ENCODE measurements around the gene HCLS1. TPM values are rescaled to one million over a fixed set of nuclear protein-coding genes. Genes with fewer than 3 reads are reported as not detected.

Gene HCLS1
- total RNA-seq, 4 donors from 2014 or later = 64.7 to 99.3 (median 83.0) TPM

DNA sequence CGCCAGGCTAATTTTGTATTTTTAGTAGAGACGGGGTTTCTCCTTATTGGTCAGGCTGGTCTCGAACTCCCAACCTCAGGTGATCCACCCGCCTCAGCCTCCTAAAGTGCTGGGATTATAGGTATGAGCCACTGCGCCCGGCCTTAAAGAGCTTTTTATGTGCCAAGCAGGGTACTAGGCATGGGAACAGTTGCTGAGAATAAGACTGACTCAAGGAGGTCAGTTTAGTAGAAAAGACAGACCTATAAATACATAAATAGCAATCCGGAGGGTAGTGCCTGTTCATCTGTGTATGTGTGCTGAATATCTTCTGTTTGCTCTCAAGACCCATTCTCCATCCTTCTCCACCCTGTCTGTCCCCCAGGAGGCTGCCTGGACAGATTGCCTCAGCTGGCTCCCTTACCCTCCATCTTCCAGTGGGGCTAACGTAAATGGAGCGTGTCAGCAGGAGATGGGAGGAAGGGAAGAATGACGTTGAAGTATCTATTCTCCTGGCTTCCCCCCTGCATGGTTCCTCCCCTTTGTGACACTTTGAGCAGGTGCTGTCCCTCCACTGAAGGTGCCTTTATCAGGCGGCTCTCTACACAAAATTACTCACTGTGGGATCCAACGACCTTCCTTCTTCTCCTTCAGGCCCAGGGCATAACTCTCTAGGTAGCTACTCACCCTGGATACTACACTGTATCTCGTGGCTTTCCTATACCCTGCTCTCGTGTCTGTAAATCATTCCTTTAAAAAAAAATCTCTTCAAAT is 36.4 kb downstream of the HCLS1 start:
- Histone ChIP-seq H3K4me3 (no peak overlapping the region), H3K9me3 (no peaks in the 10 kb centered on the region), H3K36me3 (no peaks in the 10 kb centered on the region), H3K27ac (no peak overlapping the region), H3K4me1 (no peaks in the 10 kb centered on the region), H3K27me3 (no peaks in the 10 kb centered on the region)
- TF ChIP-seq, protein P1, sequence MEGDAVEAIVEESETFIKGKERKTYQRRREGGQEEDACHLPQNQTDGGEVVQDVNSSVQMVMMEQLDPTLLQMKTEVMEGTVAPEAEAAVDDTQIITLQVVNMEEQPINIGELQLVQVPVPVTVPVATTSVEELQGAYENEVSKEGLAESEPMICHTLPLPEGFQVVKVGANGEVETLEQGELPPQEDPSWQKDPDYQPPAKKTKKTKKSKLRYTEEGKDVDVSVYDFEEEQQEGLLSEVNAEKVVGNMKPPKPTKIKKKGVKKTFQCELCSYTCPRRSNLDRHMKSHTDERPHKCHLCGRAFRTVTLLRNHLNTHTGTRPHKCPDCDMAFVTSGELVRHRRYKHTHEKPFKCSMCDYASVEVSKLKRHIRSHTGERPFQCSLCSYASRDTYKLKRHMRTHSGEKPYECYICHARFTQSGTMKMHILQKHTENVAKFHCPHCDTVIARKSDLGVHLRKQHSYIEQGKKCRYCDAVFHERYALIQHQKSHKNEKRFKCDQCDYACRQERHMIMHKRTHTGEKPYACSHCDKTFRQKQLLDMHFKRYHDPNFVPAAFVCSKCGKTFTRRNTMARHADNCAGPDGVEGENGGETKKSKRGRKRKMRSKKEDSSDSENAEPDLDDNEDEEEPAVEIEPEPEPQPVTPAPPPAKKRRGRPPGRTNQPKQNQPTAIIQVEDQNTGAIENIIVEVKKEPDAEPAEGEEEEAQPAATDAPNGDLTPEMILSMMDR (IDR thresholded peaks at IDR 0.05) = no peak
- TF ChIP-seq EP300 (IDR thresholded peaks at IDR 0.05) (no peak), POLR2A (IDR thresholded peaks at IDR 0.05) (no peak)
- DNase-seq (ENCODE audit: low spot score in 2 of 2) = no peak
- WGBS, 2 donors = 67 to 71% methylated on average over 14 of the region's 14 CpGs

DNA sequence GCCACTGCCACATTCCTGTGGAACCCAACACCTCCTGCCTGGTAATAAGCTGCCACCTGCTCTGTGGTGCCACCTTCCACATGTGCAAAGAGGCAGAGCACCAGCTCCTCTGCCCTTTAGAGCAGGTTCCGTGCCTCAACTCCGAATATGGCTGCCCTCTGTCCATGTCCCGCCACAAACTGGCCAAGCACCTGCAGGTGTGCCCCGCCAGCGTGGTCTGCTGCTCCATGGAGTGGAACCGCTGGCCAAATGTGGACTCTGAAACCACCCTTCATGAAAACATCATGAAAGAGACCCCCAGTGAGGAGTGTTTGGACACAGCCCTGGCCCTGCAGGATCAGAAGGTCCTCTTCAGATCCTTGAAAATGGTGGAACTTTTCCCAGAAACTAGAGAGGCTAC is 39.2 kb downstream of the HCLS1 start:
- H3K36me3 ChIP-seq = no peaks in the 10 kb centered on the region
- WGBS, 2 donors = 95 to 99% methylated on average over 6 of the region's 6 CpGs
- H3K27me3 ChIP-seq = no peaks in the 10 kb centered on the region
- no peaks in the 10 kb centered on the region for H3K9me3 ChIP-seq
- no peak overlapping the region for H3K4me3 ChIP-seq
- no peaks in the 10 kb centered on the region for H3K4me1 ChIP-seq
- no peak for DNase-seq (ENCODE audit: low spot score in 2 of 2)
- TF ChIP-seq EP300 (IDR thresholded peaks at IDR 0.05) (no peak), POLR2A (IDR thresholded peaks at IDR 0.05) (no peak)
- no peak overlapping the region for H3K27ac ChIP-seq

DNA sequence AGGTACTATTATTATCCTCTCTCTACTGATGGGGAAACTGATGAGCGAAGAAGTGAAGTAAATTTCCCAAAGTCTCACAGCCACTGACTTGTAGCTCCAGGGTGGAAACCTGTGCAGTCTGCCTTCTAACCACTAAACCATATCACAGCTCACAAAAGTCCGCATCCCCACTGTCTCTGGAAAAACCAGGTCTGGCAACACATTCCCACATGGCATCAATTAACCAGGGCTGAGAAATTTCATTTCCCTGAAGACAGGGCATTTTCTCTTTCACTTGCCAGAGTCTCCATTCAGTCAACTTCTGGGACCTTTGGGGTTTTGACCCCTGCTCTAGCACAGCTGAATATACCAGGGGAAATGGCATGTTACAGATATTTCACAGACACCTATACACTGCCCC is 41.0 kb downstream of the HCLS1 start:
- no peaks in the 10 kb centered on the region for H3K36me3 ChIP-seq
- no peak for DNase-seq (ENCODE audit: low spot score in 2 of 2)
- H3K27ac ChIP-seq = no peak overlapping the region
- H3K4me1 ChIP-seq = no peaks in the 10 kb centered on the region
- 81 to 82% methylated on average over 2 of the region's 2 CpGs for WGBS, 2 donors
- H3K27me3 ChIP-seq = no peaks in the 10 kb centered on the region
- TF ChIP-seq EP300 (IDR thresholded peaks at IDR 0.05) (no peak), POLR2A (IDR thresholded peaks at IDR 0.05) (no peak)
- TF ChIP-seq, protein P1 (IDR thresholded peaks at IDR 0.05) = no peak
- no peak overlapping the region for H3K4me3 ChIP-seq
- no peaks in the 10 kb centered on the region for H3K9me3 ChIP-seq

DNA sequence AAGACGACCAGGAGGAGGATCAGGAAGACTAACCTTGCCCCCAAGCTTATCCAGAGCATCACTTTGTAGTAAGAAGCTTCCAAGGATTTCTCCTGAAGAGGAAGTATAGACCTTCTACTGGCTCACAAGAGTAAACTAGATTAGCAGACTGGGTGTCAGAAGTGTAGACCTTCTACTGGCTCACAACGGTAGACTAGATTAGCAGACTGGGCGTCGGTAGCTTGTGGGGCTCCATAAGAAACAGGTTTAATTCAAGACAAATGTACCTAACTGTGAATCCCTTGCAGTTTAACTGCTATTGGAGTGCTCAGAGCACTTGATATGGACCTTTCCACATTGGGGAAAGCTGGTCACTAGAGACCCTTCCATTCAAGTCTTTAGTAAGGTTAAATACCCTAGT is 54.6 kb downstream of the HCLS1 start:
- H3K27ac ChIP-seq = no peak overlapping the region
- H3K4me1 ChIP-seq = no peaks in the 10 kb centered on the region
- 80 to 86% methylated on average over 4 of the region's 4 CpGs for WGBS, 2 donors
- H3K4me3 ChIP-seq = no peak overlapping the region
- TF ChIP-seq, protein P1 (IDR thresholded peaks at IDR 0.05) = no peak
- TF ChIP-seq EP300 (IDR thresholded peaks at IDR 0.05) (no peak), POLR2A (IDR thresholded peaks at IDR 0.05) (no peak)
- H3K36me3 ChIP-seq = no peaks in the 10 kb centered on the region
- DNase-seq (ENCODE audit: low spot score in 2 of 2) = no peak
- H3K27me3 ChIP-seq = no peaks in the 10 kb centered on the region
- H3K9me3 ChIP-seq = no peaks in the 10 kb centered on the region

DNA sequence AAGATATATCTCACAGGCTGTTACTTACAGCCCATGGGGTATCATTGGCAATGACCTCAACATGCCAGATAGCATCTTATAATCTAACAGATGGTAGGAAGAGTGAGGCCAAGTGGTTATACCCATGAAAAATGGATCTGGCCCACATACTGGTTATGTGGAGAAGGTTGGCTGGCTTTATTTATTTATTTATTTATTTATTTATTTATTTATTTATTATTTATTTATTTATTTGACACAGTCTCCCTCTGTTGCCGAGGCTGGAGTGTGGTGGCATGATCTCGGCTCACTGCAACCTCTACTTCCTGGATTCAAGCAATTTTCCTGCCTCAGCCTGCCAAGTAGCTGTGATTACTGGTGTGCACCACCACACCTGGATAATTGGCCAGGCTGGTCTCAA is 55.9 kb downstream of the HCLS1 start:
- H3K27ac ChIP-seq = no peak overlapping the region
- no peaks in the 10 kb centered on the region for H3K36me3 ChIP-seq
- H3K4me1 ChIP-seq = no peaks in the 10 kb centered on the region
- H3K4me3 ChIP-seq = no peak overlapping the region
- no peaks in the 10 kb centered on the region for H3K27me3 ChIP-seq
- WGBS, 2 donors = 89 to 95% methylated on average over 2 of the region's 2 CpGs
- DNase-seq (ENCODE audit: low spot score in 2 of 2) = no peak
- H3K9me3 ChIP-seq = no peaks in the 10 kb centered on the region
- TF ChIP-seq POLR2A (IDR thresholded peaks at IDR 0.05) = no peak
- no peak for TF ChIP-seq EP300 (IDR thresholded peaks at IDR 0.05)
- TF ChIP-seq, protein P1 (IDR thresholded peaks at IDR 0.05) = no peak

Measured in tibial nerve (tissue), 4 donors.